NCI-H187 treated with DMSO at 0.1 percent for 48 hours (cell line): ENCODE data around the gene LYZ.
"Not testable (repeated sequence)": the region's sequence is repeated elsewhere in the genome, so short reads cannot be mapped to it uniquely, and the experiment has no call there.

Experiments
- DNase-seq: peaks from one replicate; lab custom pipeline; 2025; lab: John Stamatoyannopoulos, UW

LYZ gene

GRCh38 chr12:69348162-69348938 lies at the start of gene LYZ:
Gene LYZ, plus strand, starts transcription at chr12:69348381. Its CDS starts 28 bp downstream, at chr12:69348409.
- no peak for DNase-seq

- DNase-seq = no peak
Measured at GRCh38 chr12:69298947-69299346, 49.2 kb upstream of the LYZ start.

GRCh38 chr12:69304284-69304683 lies 43.9 kb upstream of the LYZ start:
- DNase-seq = no peak

- DNase-seq = no peak
Measured at GRCh38 chr12:69309461-69309860, 38.7 kb upstream of the LYZ start.

- DNase-seq = no peak
Measured at GRCh38 chr12:69313209-69313608, 35.0 kb upstream of the LYZ start.

- DNase-seq = not testable (repeated sequence)
Measured at GRCh38 chr12:69316784-69317183, 31.4 kb upstream of the LYZ start.

GRCh38 chr12:69317233-69317632 lies 30.9 kb upstream of the LYZ start:
- not testable (repeated sequence) for DNase-seq

- no peak for DNase-seq
Measured at GRCh38 chr12:69318225-69318624, 30.0 kb upstream of the LYZ start.

GRCh38 chr12:69321351-69321750 lies 26.8 kb upstream of the LYZ start:
- DNase-seq = no peak

- DNase-seq = no peak
Measured at GRCh38 chr12:69324797-69325466, 23.2 kb upstream of the LYZ start.

GRCh38 chr12:69328426-69328825 lies 19.8 kb upstream of the LYZ start:
- no peak for DNase-seq

- DNase-seq = no peak
Measured at GRCh38 chr12:69329669-69330428, 18.3 kb upstream of the LYZ start.

GRCh38 chr12:69330475-69331473 lies 17.4 kb upstream of the LYZ start:
- no peak for DNase-seq

- no peak for DNase-seq
Measured at GRCh38 chr12:69331519-69331908, 16.7 kb upstream of the LYZ start.

GRCh38 chr12:69331909-69332684 lies 16.1 kb upstream of the LYZ start:
- DNase-seq = no peak

- no peak for DNase-seq
Measured at GRCh38 chr12:69332815-69333358, 15.3 kb upstream of the LYZ start.

- DNase-seq = no peak
Measured at GRCh38 chr12:69334158-69334557, 14.0 kb upstream of the LYZ start.

- no peak for DNase-seq
Measured at GRCh38 chr12:69337311-69338090, 10.7 kb upstream of the LYZ start.

GRCh38 chr12:69338120-69338859 lies 9.9 kb upstream of the LYZ start:
- DNase-seq = no peak
